ENCODE results near the gene CEP57. TPM values are rescaled to one million over a fixed set of nuclear protein-coding genes. Genes with fewer than 3 reads are reported as not detected.
"Not testable (repeated sequence)": the region's sequence is repeated elsewhere in the genome, so short reads cannot be mapped to it uniquely, and the experiment has no call there.

Gene CEP57
- total RNA-seq, 1 experiment from 2014 or later: 38.1 TPM

DNA sequence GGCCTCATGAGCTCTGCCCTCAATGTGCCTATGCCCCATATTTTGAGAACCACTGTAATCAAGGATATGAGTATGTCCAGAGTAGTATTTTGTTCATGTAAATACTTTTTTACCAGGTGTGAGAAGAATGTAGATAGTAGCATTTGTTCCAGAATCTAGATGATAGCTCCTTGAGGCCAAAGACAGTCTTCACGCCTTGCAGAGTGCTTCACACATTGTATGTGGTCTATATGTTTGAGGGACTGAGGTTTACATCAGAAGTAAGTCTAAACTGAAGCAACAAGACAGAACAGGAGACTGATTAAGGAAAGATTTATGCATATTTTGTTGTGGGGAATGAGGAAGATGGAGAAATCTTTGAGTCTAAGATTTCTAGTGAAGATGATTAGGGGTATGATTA is 12.5 kb downstream of the CEP57 start:
- TF ChIP-seq EZH2 (IDR thresholded peaks at IDR 0.05; ENCODE audit: low read length, unreplicated experiment) (no peak), EZH2phosphoT487 (IDR thresholded peaks at IDR 0.05; ENCODE audit: borderline replicate concordance, low read length) (no peak)
- TF ChIP-seq, protein P1, sequence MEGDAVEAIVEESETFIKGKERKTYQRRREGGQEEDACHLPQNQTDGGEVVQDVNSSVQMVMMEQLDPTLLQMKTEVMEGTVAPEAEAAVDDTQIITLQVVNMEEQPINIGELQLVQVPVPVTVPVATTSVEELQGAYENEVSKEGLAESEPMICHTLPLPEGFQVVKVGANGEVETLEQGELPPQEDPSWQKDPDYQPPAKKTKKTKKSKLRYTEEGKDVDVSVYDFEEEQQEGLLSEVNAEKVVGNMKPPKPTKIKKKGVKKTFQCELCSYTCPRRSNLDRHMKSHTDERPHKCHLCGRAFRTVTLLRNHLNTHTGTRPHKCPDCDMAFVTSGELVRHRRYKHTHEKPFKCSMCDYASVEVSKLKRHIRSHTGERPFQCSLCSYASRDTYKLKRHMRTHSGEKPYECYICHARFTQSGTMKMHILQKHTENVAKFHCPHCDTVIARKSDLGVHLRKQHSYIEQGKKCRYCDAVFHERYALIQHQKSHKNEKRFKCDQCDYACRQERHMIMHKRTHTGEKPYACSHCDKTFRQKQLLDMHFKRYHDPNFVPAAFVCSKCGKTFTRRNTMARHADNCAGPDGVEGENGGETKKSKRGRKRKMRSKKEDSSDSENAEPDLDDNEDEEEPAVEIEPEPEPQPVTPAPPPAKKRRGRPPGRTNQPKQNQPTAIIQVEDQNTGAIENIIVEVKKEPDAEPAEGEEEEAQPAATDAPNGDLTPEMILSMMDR (conservative IDR thresholded peaks at IDR 0.05; ENCODE audit: low read depth, low read length): no peak
- POLR2A ChIA-PET (ENCODE audit: unreplicated experiment): no interaction called here
- Histone ChIP-seq H3K4me1 (ENCODE audit: insufficient read depth, low read length) (no peaks in the 10 kb centered on the region), H3K4me2 (ENCODE audit: low read length) (no peak overlapping the region), H3K79me2 (ENCODE audit: low read length) (no peaks in the 10 kb centered on the region), H3K36me3 (ENCODE audit: low read depth, low read length) (peaks cover 37% of the 10 kb centered on the region), H3K9me3 (ENCODE audit: low read length) (no peaks in the 10 kb centered on the region), H3F3A (ENCODE audit: low read length, unreplicated experiment) (no peaks in the 10 kb centered on the region), H2AFZ (ENCODE audit: low read length) (no peak overlapping the region), H3K27me3 (ENCODE audit: low read length) (no peaks in the 10 kb centered on the region), H3K9me2 (replicated peaks; ENCODE audit: low read length) (no peaks in the 10 kb centered on the region), H4K20me1 (ENCODE audit: low read length) (no peaks in the 10 kb centered on the region), H3K27ac (ENCODE audit: low read length) (no peak overlapping the region), H3K9ac (ENCODE audit: low read length) (no peak overlapping the region), H3K4me3 (ENCODE audit: low read length) (no peak overlapping the region)
- DNase-seq (no peak), ATAC-seq (no peak)
- BruUV-seq (replicated peaks): no TSS peak
- intact Hi-C loops (cut with micrococcal nuclease): no loop called here
- CTCF ChIA-PET: no interaction called here

- Histone ChIP-seq H3K4me1 (ENCODE audit: insufficient read depth, low read length) (no peaks in the 10 kb centered on the region), H3F3A (ENCODE audit: low read length, unreplicated experiment) (no peaks in the 10 kb centered on the region), H3K4me3 (ENCODE audit: low read length) (no peak overlapping the region), H3K79me2 (ENCODE audit: low read length) (no peaks in the 10 kb centered on the region), H2AFZ (ENCODE audit: low read length) (no peak overlapping the region), H3K36me3 (ENCODE audit: low read depth, low read length) (peaks cover 34% of the 10 kb centered on the region), H3K27me3 (ENCODE audit: low read length) (no peaks in the 10 kb centered on the region), H3K4me2 (ENCODE audit: low read length) (no peak overlapping the region), H3K9me3 (ENCODE audit: low read length) (no peaks in the 10 kb centered on the region), H3K9me2 (replicated peaks; ENCODE audit: low read length) (no peaks in the 10 kb centered on the region), H3K27ac (ENCODE audit: low read length) (no peak overlapping the region), H3K9ac (ENCODE audit: low read length) (no peak overlapping the region), H4K20me1 (ENCODE audit: low read length) (no peaks in the 10 kb centered on the region)
- CTCF ChIA-PET: no interaction called here
- no peak for ATAC-seq
- intact Hi-C loops (cut with micrococcal nuclease): no loop called here
- POLR2A ChIA-PET (ENCODE audit: unreplicated experiment): no interaction called here
- BruUV-seq (replicated peaks): no TSS peak
- no peak for TF ChIP-seq EZH2 (IDR thresholded peaks at IDR 0.05; ENCODE audit: low read length, unreplicated experiment)
- TF ChIP-seq, protein P1 (conservative IDR thresholded peaks at IDR 0.05; ENCODE audit: low read depth, low read length): no peak
- no peak for TF ChIP-seq EZH2phosphoT487 (IDR thresholded peaks at IDR 0.05; ENCODE audit: borderline replicate concordance, low read length)
- DNase-seq: no peak
These were observed 13.7 kb downstream of the CEP57 start for GRCh38 chr11:95803973-95804372.

GRCh38 chr11:95805869-95806268 is 15.6 kb downstream of the CEP57 start:
- intact Hi-C loops (cut with micrococcal nuclease): no loop called here
- TF ChIP-seq EZH2phosphoT487 (IDR thresholded peaks at IDR 0.05; ENCODE audit: borderline replicate concordance, low read length): no peak

DNA sequence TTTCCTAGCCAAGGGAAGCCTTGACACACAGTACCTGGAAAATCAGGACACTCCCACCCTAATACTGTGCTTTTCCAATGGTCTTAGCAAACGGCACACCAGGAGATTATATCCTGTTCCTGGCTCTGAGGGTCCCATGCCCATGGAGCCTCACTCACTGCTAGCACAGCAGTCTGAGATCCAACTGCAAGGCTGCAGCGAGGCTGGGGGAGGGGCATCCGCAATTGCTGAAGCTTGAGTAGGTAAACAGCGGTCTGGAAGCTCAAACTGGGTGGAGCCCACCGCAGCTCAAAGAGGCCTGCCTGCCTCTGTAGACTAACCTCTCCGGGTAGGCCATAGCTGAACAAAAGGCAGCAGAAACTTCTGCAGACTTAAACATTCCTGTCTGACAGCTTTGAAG is 16.2 kb downstream of the CEP57 start:
- CTCF ChIA-PET; H3K9me3 ChIP-seq (ENCODE audit: low read length); H3K9me2 ChIP-seq (replicated peaks; ENCODE audit: low read length); H3K27ac ChIP-seq (ENCODE audit: low read length); ATAC-seq; intact Hi-C loops (cut with micrococcal nuclease); BruUV-seq (replicated peaks); H3F3A ChIP-seq (ENCODE audit: low read length, unreplicated experiment); H3K4me2 ChIP-seq (ENCODE audit: low read length); H3K9ac ChIP-seq (ENCODE audit: low read length); H3K4me3 ChIP-seq (ENCODE audit: low read length); H3K4me1 ChIP-seq (ENCODE audit: insufficient read depth, low read length); H3K27me3 ChIP-seq (ENCODE audit: low read length); H4K20me1 ChIP-seq (ENCODE audit: low read length); POLR2A ChIA-PET (ENCODE audit: unreplicated experiment); H2AFZ ChIP-seq (ENCODE audit: low read length); H3K79me2 ChIP-seq (ENCODE audit: low read length); DNase-seq: not testable (repeated sequence)
- H3K36me3 ChIP-seq (ENCODE audit: low read depth, low read length): peaks cover 16% of the 10 kb centered on the region

More at GRCh38 chr11:95805869-95806268, 15.6 kb downstream of the CEP57 start:
- Histone ChIP-seq H3K79me2 (ENCODE audit: low read length) (no peaks in the 10 kb centered on the region), H3K36me3 (ENCODE audit: low read depth, low read length) (peaks cover 20% of the 10 kb centered on the region), H3K4me1 (ENCODE audit: insufficient read depth, low read length) (no peaks in the 10 kb centered on the region), H3K9me3 (ENCODE audit: low read length) (no peaks in the 10 kb centered on the region), H3F3A (ENCODE audit: low read length, unreplicated experiment) (no peaks in the 10 kb centered on the region), H3K4me3 (ENCODE audit: low read length) (no peak overlapping the region), H3K4me2 (ENCODE audit: low read length) (no peak overlapping the region), H3K27ac (ENCODE audit: low read length) (no peak overlapping the region), H4K20me1 (ENCODE audit: low read length) (no peaks in the 10 kb centered on the region), H3K9me2 (replicated peaks; ENCODE audit: low read length) (no peaks in the 10 kb centered on the region), H3K27me3 (ENCODE audit: low read length) (no peaks in the 10 kb centered on the region), H2AFZ (ENCODE audit: low read length) (no peak overlapping the region), H3K9ac (ENCODE audit: low read length) (no peak overlapping the region)
- BruUV-seq (replicated peaks): no TSS peak
- ATAC-seq (no peak; the same call in 1 of the 2 replicates), DNase-seq (no peak)
- CTCF ChIA-PET: no interaction called here
- POLR2A ChIA-PET (ENCODE audit: unreplicated experiment): no interaction called here

DNA sequence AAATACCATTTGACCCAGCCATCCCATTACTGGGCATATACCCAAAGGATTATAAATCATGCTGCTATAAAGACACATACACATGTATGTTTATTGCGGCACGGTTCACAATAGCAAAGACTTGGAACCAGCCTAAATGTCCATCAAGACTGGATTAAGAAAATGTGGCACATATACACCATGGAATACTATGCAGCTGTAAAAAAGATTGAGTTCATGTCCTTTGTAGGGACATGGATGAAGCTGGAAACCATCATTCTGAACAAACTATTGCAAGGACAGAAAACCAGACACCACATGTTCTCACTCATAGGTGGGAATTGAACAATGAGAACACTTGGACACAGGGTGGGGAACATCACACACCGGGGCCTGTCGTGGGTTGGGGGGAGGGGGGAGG is 20.8 kb downstream of the CEP57 start:
- BruUV-seq (replicated peaks); ATAC-seq; H3K79me2 ChIP-seq (ENCODE audit: low read length); DNase-seq; H4K20me1 ChIP-seq (ENCODE audit: low read length); H3K4me2 ChIP-seq (ENCODE audit: low read length); H3K4me1 ChIP-seq (ENCODE audit: insufficient read depth, low read length); H3K27ac ChIP-seq (ENCODE audit: low read length); H3K4me3 ChIP-seq (ENCODE audit: low read length); H3K9me2 ChIP-seq (replicated peaks; ENCODE audit: low read length); H2AFZ ChIP-seq (ENCODE audit: low read length); intact Hi-C loops (cut with micrococcal nuclease); H3K9me3 ChIP-seq (ENCODE audit: low read length); CTCF ChIA-PET; H3K27me3 ChIP-seq (ENCODE audit: low read length); POLR2A ChIA-PET (ENCODE audit: unreplicated experiment); H3F3A ChIP-seq (ENCODE audit: low read length, unreplicated experiment); H3K9ac ChIP-seq (ENCODE audit: low read length): not testable (repeated sequence)
- H3K36me3 ChIP-seq (ENCODE audit: low read depth, low read length): peaks cover 17% of the 10 kb centered on the region
